Measurements from ENCODE around the gene PDE7B. TPM values are rescaled to one million over a fixed set of nuclear protein-coding genes. Genes with fewer than 3 reads are reported as not detected.

The PDE7B gene
- total and polyA plus RNA-seq, 10 donors, result 0.54 to 4.6 (median 1.5) TPM

- no peak for DNase-seq
- WGBS, 5 donors, result 78 to 92% (median 84%) methylated on average over 3 of the region's 3 CpGs
- intact Hi-C loops (cut with DNase I; ENCODE audit: low total_unique reads), result no loop called here
- Histone ChIP-seq H3K27ac (no peak overlapping the region), H3K27me3 (replicated peaks in 1 of 7) (no peaks in the 10 kb centered on the region), H3K9me3 (peaks cover 0 to 11% (median 0%) of the 10 kb centered on the region in 8 donors), H3K36me3 (no peaks in the 10 kb centered on the region), H3K4me3 (no peak overlapping the region), H3K4me1 (no peaks in the 10 kb centered on the region)
- no peak for TF ChIP-seq POLR2A (IDR thresholded peaks at IDR 0.05)
- no peak for TF ChIP-seq CTCF (IDR thresholded peaks at IDR 0.05 in 8 of 11, conservative IDR thresholded peaks at IDR 0.05 in 3 of 11)
- no peak for TF ChIP-seq POLR2AphosphoS5 (IDR thresholded peaks at IDR 0.05)
These were observed 241.4 kb downstream of the PDE7B start for GRCh38 chr6:136092897-136093296.

- no peaks in the 10 kb centered on the region for H3K4me1 ChIP-seq
- TF ChIP-seq POLR2AphosphoS5 (IDR thresholded peaks at IDR 0.05), result no peak
- no peak for TF ChIP-seq POLR2A (IDR thresholded peaks at IDR 0.05)
- no peak for TF ChIP-seq CTCF (IDR thresholded peaks at IDR 0.05 in 8 of 11, conservative IDR thresholded peaks at IDR 0.05 in 3 of 11)
- H3K4me3 ChIP-seq, result no peak overlapping the region
- 71 to 89% (median 77%) methylated on average over 1 of the region's 1 CpG for WGBS, 5 donors
- no peak for DNase-seq
- peaks cover 0 to 11% (median 0%) of the 10 kb centered on the region in 8 donors for H3K9me3 ChIP-seq
- no peaks in the 10 kb centered on the region for H3K27me3 ChIP-seq (replicated peaks in 1 of 7)
- intact Hi-C loops (cut with DNase I; ENCODE audit: low total_unique reads), result no loop called here
- H3K27ac ChIP-seq, result no peak overlapping the region
- no peaks in the 10 kb centered on the region for H3K36me3 ChIP-seq
These were observed 242.3 kb downstream of the PDE7B start for GRCh38 chr6:136093835-136094234.

GRCh38 chr6:136094812-136095211, 243.3 kb downstream of the PDE7B start:
- intact Hi-C loops (cut with DNase I; ENCODE audit: low total_unique reads), result no loop called here
- DNase-seq, result no peak
- no peak overlapping the region for H3K4me3 ChIP-seq
- no peak overlapping the region for H3K27ac ChIP-seq
- no peaks in the 10 kb centered on the region for H3K27me3 ChIP-seq (replicated peaks in 1 of 7)
- no peaks in the 10 kb centered on the region for H3K36me3 ChIP-seq
- peaks cover 0 to 11% (median 0%) of the 10 kb centered on the region in 8 donors for H3K9me3 ChIP-seq
- WGBS, 5 donors, result 83 to 94% (median 89%) methylated on average over 3 of the region's 3 CpGs
- TF ChIP-seq POLR2A (IDR thresholded peaks at IDR 0.05) (no peak), POLR2AphosphoS5 (IDR thresholded peaks at IDR 0.05) (no peak), CTCF (IDR thresholded peaks at IDR 0.05 in 8 of 11, conservative IDR thresholded peaks at IDR 0.05 in 3 of 11) (no peak)
- no peaks in the 10 kb centered on the region for H3K4me1 ChIP-seq

GRCh38 chr6:136095986-136096385, 244.5 kb downstream of the PDE7B start:
- no peaks in the 10 kb centered on the region for H3K36me3 ChIP-seq
- TF ChIP-seq CTCF (IDR thresholded peaks at IDR 0.05 in 8 of 11, conservative IDR thresholded peaks at IDR 0.05 in 3 of 11) (no peak), POLR2A (IDR thresholded peaks at IDR 0.05) (no peak), POLR2AphosphoS5 (IDR thresholded peaks at IDR 0.05) (no peak)
- intact Hi-C loops (cut with DNase I; ENCODE audit: low total_unique reads), result no loop called here
- no peaks in the 10 kb centered on the region for H3K27me3 ChIP-seq (replicated peaks in 1 of 7)
- H3K27ac ChIP-seq, result peak overlapping the region in 5 of 8 donors; percentile 5 to 46 (median 42)
- H3K9me3 ChIP-seq, result peaks cover 0 to 11% (median 0%) of the 10 kb centered on the region in 8 donors
- 52 to 62% (median 60%) methylated on average over 3 of the region's 3 CpGs for WGBS, 5 donors
- DNase-seq, result no peak
- H3K4me3 ChIP-seq, result no peak overlapping the region
- no peaks in the 10 kb centered on the region for H3K4me1 ChIP-seq
